Liver (tissue), 9 donors: Measurements from ENCODE around the gene TMEM182. TPM values are rescaled to one million over a fixed set of nuclear protein-coding genes. Genes with fewer than 3 reads are reported as not detected.

Source experiments
- DNase-seq: peaks from one replicate; pipeline ENCODE4 v3.0.0-alpha.2; 2017; ENCODE audit warnings: low spot score
- H3K27ac ChIP-seq, 2 donors: one replicate each; pipeline ENCODE4 v1.7.0; 2013; ENCODE audit warnings: inconsistent platforms in 2 of 2, low read length in 2 of 2, control low read depth in 1 of 2, low read depth in 1 of 2, mild to moderate bottlenecking in 1 of 2
- H3K27me3 ChIP-seq, 4 donors: one replicate each; pipeline versions ENCODE4 v1.6.1 to v1.7.0; 2013; ENCODE audit warnings: low read length in 3 of 4, inconsistent platforms in 1 of 4, mild to moderate bottlenecking in 1 of 4, moderate library complexity in 1 of 4; ENCODE audit not compliant: control insufficient read depth in 4 of 4, insufficient read depth in 4 of 4
- H3K36me3 ChIP-seq, 4 donors: one replicate each; pipeline versions ENCODE4 v1.6.1 to v1.7.0; 2013; ENCODE audit warnings: low read length in 3 of 4, mild to moderate bottlenecking in 3 of 4, low read depth in 1 of 4, moderate library complexity in 1 of 4; ENCODE audit not compliant: control insufficient read depth in 4 of 4, insufficient read depth in 3 of 4
- H3K4me1 ChIP-seq, 4 donors: one replicate each; pipeline versions ENCODE4 v1.6.1 to v1.7.0; 2013; ENCODE audit warnings: low read length in 3 of 4, mild to moderate bottlenecking in 3 of 4, moderate library complexity in 1 of 4; ENCODE audit not compliant: control insufficient read depth in 4 of 4, insufficient read depth in 4 of 4
- H3K4me3 ChIP-seq, 3 donors: one replicate each; pipeline versions ENCODE4 v1.6.1 to v1.7.0; 2013; ENCODE audit warnings: low read length in 3 of 3, control low read depth in 1 of 3, low read depth in 1 of 3, mild to moderate bottlenecking in 1 of 3
- H3K9ac ChIP-seq, 2 donors: one replicate each; pipeline ENCODE4 v1.7.0; 2013; ENCODE audit warnings: low read length in 2 of 2, mild to moderate bottlenecking in 2 of 2, moderate library complexity in 2 of 2, control low read depth in 1 of 2, low read depth in 1 of 2
- H3K9me3 ChIP-seq, 4 donors: one replicate each; pipeline versions ENCODE4 v1.6.1 to v1.7.0; 2013; ENCODE audit warnings: low read length in 3 of 4; ENCODE audit not compliant: control insufficient read depth in 4 of 4
- EGR1 ChIP-seq, 2 donors: IDR thresholded peaks; 2 replicates each; pipeline ENCODE4 v1.6.1; 2016 to 2018; ENCODE audit warnings: antibody characterized with exemption in 2 of 2, low read depth in 2 of 2
- FOXA1 ChIP-seq: IDR thresholded peaks from 2 replicates; pipeline ENCODE4 v1.6.1; 2016; ENCODE audit warnings: antibody characterized with exemption
- GABPA ChIP-seq, 2 donors: IDR thresholded peaks in 1 of 2; conservative IDR thresholded peaks in 1 of 2; 2 replicates each; pipeline ENCODE4 v1.6.1; 2016; ENCODE audit warnings: antibody characterized with exemption in 2 of 2, mild to moderate bottlenecking in 1 of 2, moderate library complexity in 1 of 2
- HNF4A ChIP-seq, 2 donors: conservative IDR thresholded peaks; 2 replicates each; pipeline ENCODE4 v1.6.1; 2016; ENCODE audit warnings: antibody characterized with exemption in 2 of 2, mild to moderate bottlenecking in 2 of 2
- HNF4G ChIP-seq: IDR thresholded peaks from 2 replicates; pipeline ENCODE4 v1.6.1; 2016; ENCODE audit warnings: antibody characterized with exemption
- JUND ChIP-seq, 2 donors: IDR thresholded peaks; 2 replicates each; pipeline ENCODE4 v1.6.1; 2016; ENCODE audit warnings: antibody characterized with exemption in 2 of 2
- NR2F2 ChIP-seq: IDR thresholded peaks from 2 replicates; pipeline ENCODE4 v1.6.1; 2016; ENCODE audit warnings: antibody characterized with exemption
- RAD21 ChIP-seq, 2 donors: IDR thresholded peaks; 2 replicates each; pipeline ENCODE4 v1.6.1; 2016; ENCODE audit warnings: antibody characterized with exemption in 2 of 2, mild to moderate bottlenecking in 2 of 2
- RXRA ChIP-seq, 2 donors: IDR thresholded peaks; 2 replicates each; pipeline ENCODE4 v1.6.1; 2017 to 2018; ENCODE audit warnings: antibody characterized with exemption in 2 of 2, mild to moderate bottlenecking in 1 of 2
- TAF1 ChIP-seq: conservative IDR thresholded peaks from 2 replicates; pipeline ENCODE4 v1.6.1; 2016; ENCODE audit warnings: antibody characterized with exemption, mild to moderate bottlenecking
- YY1 ChIP-seq: IDR thresholded peaks from 2 replicates; pipeline ENCODE4 v1.6.1; 2016; ENCODE audit warnings: antibody characterized with exemption, mild to moderate bottlenecking
- WGBS: extraction: QIAGEN DNeasy Blood & Tissue Kit; methylation state at CpG from one replicate; pipeline ENCODE4 v1.1.7; 2013; 5-methylcytosine and 5-hydroxymethylcytosine counted together
- polyA plus RNA-seq, 2 donors: library from polyadenylated mRNA; stranded (reverse) in 1 of 2; unstranded in 1 of 2; fragments of 200-250 nt in 1 of 2; fragments of >200 nt in 1 of 2; fragmentation: Nextera tagmentation in 1 of 2; extraction: Ambion mirVana in 1 of 2; gene quantifications; one replicate each; pipeline versions ENCODE4 v1.2.1 to v1.2.3, GENCODE V29; 2013 to 2015
- total RNA-seq, 2 donors: library from RNA; depleted of rRNA; stranded (reverse); fragments of >200 nt; gene quantifications; one replicate each; pipeline ENCODE4 v1.2.3, GENCODE V29; 2014
- TF ChIP-seq, protein P1 (sequence below): IDR thresholded peaks from 2 replicates; pipeline ENCODE4 v1.6.1; 2016; ENCODE audit warnings: antibody characterized with exemption
- TF ChIP-seq, protein P2 (sequence below): IDR thresholded peaks from 2 replicates; pipeline ENCODE4 v1.6.1; 2016; ENCODE audit warnings: antibody characterized with exemption
- donor health status: healthy.
- donor health status: healthy.
- donor health status: healthy.
- donor health status: healthy.
- donor health status: healthy.

The TMEM182 gene
- total and polyA plus RNA-seq, 4 donors: 2.8 to 12.5 (median 5.1) TPM

DNA sequence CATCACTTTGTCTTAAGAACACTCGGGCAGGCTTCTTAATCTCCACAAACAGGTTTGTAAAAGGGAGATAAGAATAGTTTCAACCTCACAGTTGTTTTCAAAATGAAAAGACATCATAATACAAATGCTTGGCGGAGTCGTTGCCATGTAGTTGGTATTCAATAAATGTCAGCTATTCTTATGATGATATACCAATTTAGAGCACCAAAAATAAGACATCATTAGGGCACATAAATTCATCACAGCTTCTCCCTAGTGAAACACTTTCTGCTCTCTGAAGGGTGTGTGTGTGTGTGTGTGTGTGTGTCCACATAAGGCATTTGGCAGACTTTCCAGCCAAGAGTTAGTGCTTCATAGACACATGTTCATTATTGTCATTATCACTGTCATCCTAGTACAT lies 10.8 kb downstream of the TMEM182 start (continued):
- TF ChIP-seq, protein P1, sequence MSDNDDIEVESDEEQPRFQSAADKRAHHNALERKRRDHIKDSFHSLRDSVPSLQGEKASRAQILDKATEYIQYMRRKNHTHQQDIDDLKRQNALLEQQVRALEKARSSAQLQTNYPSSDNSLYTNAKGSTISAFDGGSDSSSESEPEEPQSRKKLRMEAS: no peak

DNA sequence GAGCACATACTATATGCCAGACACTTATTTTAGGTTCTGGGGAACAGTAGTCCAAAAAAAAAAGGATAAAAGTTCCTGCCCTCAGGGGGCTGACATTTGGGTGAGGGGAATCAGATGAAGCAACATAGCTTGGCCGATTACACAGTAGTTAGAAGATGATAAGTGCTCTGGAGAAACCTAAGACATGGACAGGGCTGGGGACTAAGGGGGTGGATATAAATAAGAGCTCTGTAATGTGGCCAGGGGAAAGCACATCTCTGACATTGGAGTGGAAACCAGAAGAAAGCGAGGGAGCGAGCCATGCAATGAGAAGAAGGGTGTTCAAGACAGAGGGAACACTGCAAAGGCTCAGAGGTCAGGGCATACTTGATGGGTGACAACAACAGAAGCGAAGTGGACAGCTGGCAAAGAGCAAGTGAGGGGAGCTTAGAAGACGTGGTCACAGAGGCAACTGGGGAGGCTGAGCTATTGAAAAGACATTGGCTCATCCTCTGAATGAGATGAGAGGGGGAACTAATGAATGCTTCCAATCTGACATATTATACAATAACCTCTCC lies 11.4 kb downstream of the TMEM182 start:
- Histone ChIP-seq H3K9ac (no peak overlapping the region), H3K4me1 (peaks cover 0 to under 1% (median 0%) of the 10 kb centered on the region in 4 donors), H3K27ac (no peak overlapping the region), H3K36me3 (no peaks in the 10 kb centered on the region), H3K4me3 (no peak overlapping the region), H3K9me3 (no peaks in the 10 kb centered on the region), H3K27me3 (no peaks in the 10 kb centered on the region)
- WGBS: 90% methylated on average over 5 of the region's 5 CpGs
- TF ChIP-seq, protein P1: no peak
- TF ChIP-seq TAF1: no peak
- TF ChIP-seq RAD21 (IDR thresholded peaks at IDR 0.05): no peak
- TF ChIP-seq JUND (IDR thresholded peaks at IDR 0.05): no peak
- TF ChIP-seq EGR1 (IDR thresholded peaks at IDR 0.05; ENCODE audit: low read depth in 2 of 2): no peak
- TF ChIP-seq HNF4A (conservative IDR thresholded peaks at IDR 0.05): no peak
- TF ChIP-seq NR2F2: no peak
- no peak for TF ChIP-seq RXRA (IDR thresholded peaks at IDR 0.05)
- no peak for DNase-seq

DNA sequence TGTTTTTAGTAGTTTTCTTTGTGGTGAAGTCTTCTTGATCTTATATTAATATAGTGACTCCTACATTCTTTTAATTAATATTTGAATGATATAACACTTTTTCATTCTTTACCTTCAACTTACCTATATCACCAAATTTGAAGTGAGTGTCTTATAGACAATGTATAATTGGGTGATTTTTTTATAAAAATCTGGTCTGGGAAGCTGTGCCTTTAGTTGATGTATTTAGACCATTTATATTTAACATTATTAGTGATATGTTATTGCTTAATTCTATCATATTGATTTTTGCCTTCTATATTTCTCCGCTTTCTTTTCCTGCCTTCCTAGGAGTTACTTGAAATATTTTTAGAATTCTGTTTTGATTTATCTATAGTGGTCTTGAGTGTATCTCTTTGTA lies 16.4 kb downstream of the TMEM182 start:
- no peak for DNase-seq
- Histone ChIP-seq H3K9me3 (no peaks in the 10 kb centered on the region), H3K27me3 (no peaks in the 10 kb centered on the region), H3K36me3 (no peaks in the 10 kb centered on the region), H3K4me1 (no peaks in the 10 kb centered on the region), H3K9ac (no peak overlapping the region), H3K27ac (no peak overlapping the region), H3K4me3 (no peak overlapping the region)
- TF ChIP-seq FOXA1 (no peak), GABPA (IDR thresholded peaks at IDR 0.05 in 1 of 2, conservative IDR thresholded peaks at IDR 0.05 in 1 of 2) (no peak), JUND (IDR thresholded peaks at IDR 0.05) (no peak), RXRA (IDR thresholded peaks at IDR 0.05) (no peak), HNF4G (no peak), HNF4A (conservative IDR thresholded peaks at IDR 0.05) (no peak), RAD21 (IDR thresholded peaks at IDR 0.05) (no peak), TAF1 (no peak), YY1 (no peak)
- TF ChIP-seq, protein P1: no peak
- TF ChIP-seq, protein P2, sequence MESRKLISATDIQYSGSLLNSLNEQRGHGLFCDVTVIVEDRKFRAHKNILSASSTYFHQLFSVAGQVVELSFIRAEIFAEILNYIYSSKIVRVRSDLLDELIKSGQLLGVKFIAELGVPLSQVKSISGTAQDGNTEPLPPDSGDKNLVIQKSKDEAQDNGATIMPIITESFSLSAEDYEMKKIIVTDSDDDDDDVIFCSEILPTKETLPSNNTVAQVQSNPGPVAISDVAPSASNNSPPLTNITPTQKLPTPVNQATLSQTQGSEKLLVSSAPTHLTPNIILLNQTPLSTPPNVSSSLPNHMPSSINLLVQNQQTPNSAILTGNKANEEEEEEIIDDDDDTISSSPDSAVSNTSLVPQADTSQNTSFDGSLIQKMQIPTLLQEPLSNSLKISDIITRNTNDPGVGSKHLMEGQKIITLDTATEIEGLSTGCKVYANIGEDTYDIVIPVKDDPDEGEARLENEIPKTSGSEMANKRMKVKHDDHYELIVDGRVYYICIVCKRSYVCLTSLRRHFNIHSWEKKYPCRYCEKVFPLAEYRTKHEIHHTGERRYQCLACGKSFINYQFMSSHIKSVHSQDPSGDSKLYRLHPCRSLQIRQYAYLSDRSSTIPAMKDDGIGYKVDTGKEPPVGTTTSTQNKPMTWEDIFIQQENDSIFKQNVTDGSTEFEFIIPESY: no peak
- 100% methylated on average over 1 of the region's 1 CpG for WGBS

GRCh38 chr2:102780467-102780866 lies 18.6 kb downstream of the TMEM182 start:
- Histone ChIP-seq H3K27ac (no peak overlapping the region), H3K9me3 (no peaks in the 10 kb centered on the region), H3K4me3 (no peak overlapping the region), H3K36me3 (no peaks in the 10 kb centered on the region), H3K9ac (no peak overlapping the region), H3K4me1 (no peaks in the 10 kb centered on the region), H3K27me3 (no peaks in the 10 kb centered on the region)
- no peak for DNase-seq
- TF ChIP-seq YY1: no peak
- 91% methylated on average over 1 of the region's 1 CpG for WGBS
